Measurements from ENCODE around the gene GRID2. TPM values are rescaled to one million over a fixed set of nuclear protein-coding genes. Genes with fewer than 3 reads are reported as not detected.

GRID2 gene
- total RNA-seq, 4 donors from 2014 or later = 0.63 TPM; not detected in 3

DNA sequence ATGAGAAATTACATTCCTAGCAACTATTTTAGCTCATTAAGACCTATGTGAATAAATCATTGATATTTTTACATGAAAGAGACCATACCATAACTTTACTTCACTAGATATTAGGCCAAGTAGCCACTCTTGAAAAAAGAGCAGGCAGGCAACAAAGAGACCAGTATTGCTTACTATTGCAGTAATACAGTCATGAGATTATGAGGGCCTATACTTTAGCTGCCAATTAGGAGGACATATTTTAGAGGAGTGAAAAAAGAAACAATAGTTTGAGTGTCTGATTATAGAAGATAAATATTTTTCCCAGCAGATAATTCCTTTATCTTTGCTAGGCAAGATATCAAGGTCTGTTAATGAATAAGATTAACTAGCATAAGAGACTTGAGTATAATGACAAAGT, 739.0 kb downstream of the GRID2 start:
- H3K9me3 ChIP-seq = peaks cover 0 to 3% (median 0%) of the 10 kb centered on the region in 4 donors
- no peak overlapping the region for H3K4me3 ChIP-seq
- no peaks in the 10 kb centered on the region for H3K27me3 ChIP-seq
- H3K36me3 ChIP-seq = no peaks in the 10 kb centered on the region
- DNase-seq (ENCODE audit: low spot score in 2 of 2) = no peak
- H3K4me1 ChIP-seq = no peaks in the 10 kb centered on the region
- TF ChIP-seq, protein P1, sequence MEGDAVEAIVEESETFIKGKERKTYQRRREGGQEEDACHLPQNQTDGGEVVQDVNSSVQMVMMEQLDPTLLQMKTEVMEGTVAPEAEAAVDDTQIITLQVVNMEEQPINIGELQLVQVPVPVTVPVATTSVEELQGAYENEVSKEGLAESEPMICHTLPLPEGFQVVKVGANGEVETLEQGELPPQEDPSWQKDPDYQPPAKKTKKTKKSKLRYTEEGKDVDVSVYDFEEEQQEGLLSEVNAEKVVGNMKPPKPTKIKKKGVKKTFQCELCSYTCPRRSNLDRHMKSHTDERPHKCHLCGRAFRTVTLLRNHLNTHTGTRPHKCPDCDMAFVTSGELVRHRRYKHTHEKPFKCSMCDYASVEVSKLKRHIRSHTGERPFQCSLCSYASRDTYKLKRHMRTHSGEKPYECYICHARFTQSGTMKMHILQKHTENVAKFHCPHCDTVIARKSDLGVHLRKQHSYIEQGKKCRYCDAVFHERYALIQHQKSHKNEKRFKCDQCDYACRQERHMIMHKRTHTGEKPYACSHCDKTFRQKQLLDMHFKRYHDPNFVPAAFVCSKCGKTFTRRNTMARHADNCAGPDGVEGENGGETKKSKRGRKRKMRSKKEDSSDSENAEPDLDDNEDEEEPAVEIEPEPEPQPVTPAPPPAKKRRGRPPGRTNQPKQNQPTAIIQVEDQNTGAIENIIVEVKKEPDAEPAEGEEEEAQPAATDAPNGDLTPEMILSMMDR (IDR thresholded peaks at IDR 0.05) = no peak
- TF ChIP-seq EP300 (IDR thresholded peaks at IDR 0.05) = no peak
- TF ChIP-seq POLR2A (IDR thresholded peaks at IDR 0.05) = no peak
- H3K27ac ChIP-seq = no peak overlapping the region

DNA sequence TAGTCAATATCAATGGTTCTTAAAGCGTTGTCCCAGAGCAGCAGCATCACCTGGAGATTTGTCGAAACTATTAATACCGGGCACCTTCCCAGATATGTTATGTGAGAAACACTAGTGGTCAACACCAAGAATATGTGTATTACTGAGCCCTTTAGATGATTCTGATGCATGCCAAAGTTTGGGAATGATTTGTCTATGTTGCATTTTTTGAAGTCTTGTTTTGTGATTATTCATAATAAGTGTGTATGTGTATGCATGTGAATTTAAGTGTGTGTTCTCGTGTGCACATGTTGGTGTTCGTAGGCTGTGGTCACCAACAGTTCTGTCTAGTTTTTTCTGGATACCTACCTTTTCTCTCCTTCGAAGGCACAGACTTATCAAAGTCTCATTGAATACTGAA, 749.4 kb downstream of the GRID2 start:
- Histone ChIP-seq H3K27ac (no peak overlapping the region), H3K27me3 (no peaks in the 10 kb centered on the region), H3K4me3 (no peak overlapping the region), H3K36me3 (no peaks in the 10 kb centered on the region), H3K9me3 (no peaks in the 10 kb centered on the region), H3K4me1 (no peaks in the 10 kb centered on the region)
- TF ChIP-seq, protein P1 (IDR thresholded peaks at IDR 0.05) = no peak
- no peak for TF ChIP-seq POLR2A (IDR thresholded peaks at IDR 0.05)
- DNase-seq (ENCODE audit: low spot score in 2 of 2) = no peak
- WGBS, 2 donors = 96% methylated on average over 6 of the region's 6 CpGs

DNA sequence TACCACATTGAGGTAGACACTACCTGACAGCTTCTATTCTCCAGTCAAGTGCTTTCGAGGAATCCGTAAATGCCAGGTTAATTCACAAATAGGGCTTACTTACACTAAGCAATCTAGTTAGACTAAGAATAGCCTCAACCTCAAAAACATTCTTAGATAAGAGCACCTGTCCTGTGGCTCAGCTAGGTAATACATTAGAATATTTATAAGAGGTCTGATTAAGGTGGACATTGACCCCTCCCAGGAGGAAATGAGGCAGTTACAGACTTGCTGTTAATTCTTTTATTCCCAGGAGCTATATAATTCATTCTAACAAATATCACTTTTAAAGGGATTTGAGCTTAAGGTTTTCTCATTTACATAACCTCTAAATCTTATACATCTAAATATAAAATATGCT, 758.1 kb downstream of the GRID2 start:
- WGBS, 2 donors = 93 to 100% methylated on average over 2 of the region's 2 CpGs
- H3K4me1 ChIP-seq = no peaks in the 10 kb centered on the region
- no peaks in the 10 kb centered on the region for H3K9me3 ChIP-seq
- no peak overlapping the region for H3K4me3 ChIP-seq
- no peak overlapping the region for H3K27ac ChIP-seq
- no peaks in the 10 kb centered on the region for H3K27me3 ChIP-seq
- DNase-seq (ENCODE audit: low spot score in 2 of 2) = no peak
- H3K36me3 ChIP-seq = no peaks in the 10 kb centered on the region
- TF ChIP-seq POLR2A (IDR thresholded peaks at IDR 0.05) (no peak), EP300 (IDR thresholded peaks at IDR 0.05) (no peak)
- TF ChIP-seq, protein P1 (IDR thresholded peaks at IDR 0.05) = no peak

DNA sequence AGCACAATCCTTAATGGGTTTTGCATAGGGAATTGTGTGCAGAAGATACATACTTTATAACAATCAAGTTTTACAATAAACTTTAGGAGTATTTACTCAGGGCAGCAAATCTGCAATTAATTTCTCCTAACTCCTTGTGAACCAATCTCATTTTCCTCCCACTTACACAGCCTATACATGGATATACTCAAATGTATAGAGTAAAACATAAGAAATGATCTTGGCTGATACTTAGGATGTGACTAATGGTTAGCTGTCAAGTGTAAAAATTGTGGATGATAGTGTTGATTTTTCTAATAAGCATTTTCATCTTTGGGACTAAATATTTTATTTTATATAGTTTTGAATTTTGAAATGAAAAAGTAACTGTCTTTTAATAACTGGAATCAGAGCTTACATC, 759.6 kb downstream of the GRID2 start:
- Histone ChIP-seq H3K4me3 (no peak overlapping the region), H3K27ac (no peak overlapping the region), H3K36me3 (no peaks in the 10 kb centered on the region), H3K4me1 (no peaks in the 10 kb centered on the region), H3K27me3 (no peaks in the 10 kb centered on the region), H3K9me3 (no peaks in the 10 kb centered on the region)
- no peak for TF ChIP-seq POLR2A (IDR thresholded peaks at IDR 0.05)
- TF ChIP-seq, protein P1 (IDR thresholded peaks at IDR 0.05) = no peak
- no peak for TF ChIP-seq EP300 (IDR thresholded peaks at IDR 0.05)
- DNase-seq (ENCODE audit: low spot score in 2 of 2) = no peak

DNA sequence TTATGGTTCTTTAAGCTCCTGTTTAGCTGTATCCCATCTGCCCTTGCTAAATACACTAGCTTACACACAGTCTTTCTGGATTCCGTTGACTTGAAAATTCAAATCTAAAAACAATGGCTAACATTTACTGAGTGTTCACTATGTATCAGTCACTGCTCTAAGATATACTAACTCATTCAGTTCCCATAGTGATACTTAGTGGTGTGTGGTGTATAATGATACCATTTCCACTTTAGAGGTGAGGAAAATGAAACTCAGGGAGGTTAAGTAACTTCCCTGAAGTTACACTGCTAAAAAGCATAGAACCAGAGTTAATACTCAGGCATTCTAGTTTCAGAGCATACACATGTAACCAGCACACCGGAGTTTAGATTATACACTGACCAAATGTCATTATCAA, 762.0 kb downstream of the GRID2 start:
- no peak overlapping the region for H3K4me3 ChIP-seq
- H3K27ac ChIP-seq = no peak overlapping the region
- no peaks in the 10 kb centered on the region for H3K27me3 ChIP-seq
- no peaks in the 10 kb centered on the region for H3K9me3 ChIP-seq
- TF ChIP-seq, protein P1 (IDR thresholded peaks at IDR 0.05) = no peak
- no peak for TF ChIP-seq POLR2A (IDR thresholded peaks at IDR 0.05)
- TF ChIP-seq EP300 (IDR thresholded peaks at IDR 0.05) = no peak
- no peaks in the 10 kb centered on the region for H3K36me3 ChIP-seq
- no peaks in the 10 kb centered on the region for H3K4me1 ChIP-seq
- DNase-seq (ENCODE audit: low spot score in 2 of 2) = no peak
- WGBS, 2 donors = 58 to 60% methylated on average over 2 of the region's 2 CpGs

Data from tibial nerve (tissue), 4 donors.